ENCODE results near the gene C5orf24.

DNA sequence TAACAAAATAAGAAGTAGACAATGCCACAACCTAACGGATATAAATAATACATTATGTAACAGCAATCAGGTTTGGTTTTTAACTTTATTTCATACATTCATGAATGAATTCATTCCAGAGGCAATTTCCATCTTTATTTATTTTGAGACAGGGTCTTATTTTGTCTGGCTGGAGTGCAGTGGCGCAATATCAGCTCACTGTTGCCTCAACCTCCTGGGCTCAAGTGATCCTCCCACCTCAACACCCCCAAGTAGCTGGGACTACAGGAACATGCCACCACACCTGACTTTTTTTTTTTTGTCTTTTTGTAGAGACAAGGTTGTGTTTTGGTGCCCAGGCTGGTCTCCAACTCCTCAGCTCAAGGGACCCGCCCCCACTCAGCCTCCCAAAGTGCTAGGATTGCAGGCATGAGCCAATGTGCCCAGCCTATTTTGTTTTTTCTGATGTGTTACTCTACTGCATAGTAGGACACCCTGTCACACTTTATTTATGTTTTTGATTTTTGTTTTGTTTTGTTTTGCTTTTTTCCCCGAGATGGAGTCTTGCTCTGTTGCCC lies 26.3 kb upstream of the C5orf24 start:
- TF ChIP-seq EZH2 (IDR thresholded peaks at IDR 0.05; ENCODE audit: insufficient read depth, poor library complexity, severe bottlenecking), result no peak
- TF ChIP-seq EZH2phosphoT487 (IDR thresholded peaks at IDR 0.05; ENCODE audit: insufficient read depth, low read depth), result no peak
